Caco-2 (cell line): ENCODE measurements around the gene NIT1. TPM values are rescaled to one million over a fixed set of nuclear protein-coding genes. Genes with fewer than 3 reads are reported as not detected.

ENCODE experiments used
- BruUV-seq: library from RNA; stranded (reverse); fragments of 400-500 nt; replicated peaks from 2 replicates; lab custom pipeline; 2021; lab: Mats Ljungman, UMichigan
- CTCF ChIA-PET: fragments of 300-600 bp; sonication (Branson Sonifier 250); formaldehyde crosslinking; loops from one replicate; lab custom pipeline; 2022; ENCODE audit warnings: antibody characterized with exemption; lab: Charles Lee
- POLR2A ChIA-PET: fragments of 300-600 bp; sonication (Branson Sonifier 250); formaldehyde crosslinking; loops from one replicate; lab custom pipeline; 2022; ENCODE audit warnings: antibody characterized with exemption; lab: Charles Lee
- DNase-seq, 2 experiments: peaks; one replicate each; pipeline versions ENCODE4 v3.0.0 to v3.0.0-alpha.2; 2020 to 2022
- H3K27me3 ChIP-seq: replicated peaks from 2 replicates; pipeline ENCODE4 v1.6.0; 2011; ENCODE audit warnings: low read length; ENCODE audit not compliant: control insufficient read depth, insufficient read depth
- H3K36me3 ChIP-seq: 2 replicates; pipeline ENCODE4 v1.5.1; 2011; ENCODE audit warnings: low read length; ENCODE audit not compliant: control insufficient read depth, insufficient read depth
- H3K4me1 ChIP-seq: fragments of 250-450 bp; sonication (Bioruptor Pico); 2 replicates; pipeline ENCODE4 v1.5.1; 2020; ENCODE audit warnings: mild to moderate bottlenecking
- H3K4me3 ChIP-seq: 2 replicates; pipeline ENCODE4 v1.5.1; 2011; ENCODE audit warnings: low read depth, mild to moderate bottlenecking, control low read depth, low read length
- H3K9me3 ChIP-seq: fragments of 250-450 bp; sonication (Bioruptor Pico); 2 replicates; pipeline ENCODE4 v1.5.1; 2020; ENCODE audit warnings: mild to moderate bottlenecking, moderate library complexity
- H3K27ac Mint-ChIP-seq: one replicate; pipeline ENCODE4 v1.8.0; 2022; ENCODE audit warnings: mixed read lengths; ENCODE audit not compliant: unreplicated experiment
- H3K27me3 Mint-ChIP-seq: one replicate; pipeline ENCODE4 v1.8.0; 2022; ENCODE audit warnings: mixed read lengths; ENCODE audit not compliant: insufficient read depth, unreplicated experiment
- H3K36me3 Mint-ChIP-seq: one replicate; pipeline ENCODE4 v1.8.0; 2022; ENCODE audit warnings: mild to moderate bottlenecking, mixed read lengths; ENCODE audit not compliant: insufficient read depth, unreplicated experiment
- H3K4me1 Mint-ChIP-seq: one replicate; pipeline ENCODE4 v1.8.0; 2022; ENCODE audit warnings: low read depth, mixed read lengths; ENCODE audit not compliant: unreplicated experiment
- H3K4me3 Mint-ChIP-seq: one replicate; pipeline ENCODE4 v1.8.0; 2022; ENCODE audit warnings: mild to moderate bottlenecking, moderate library complexity, mixed read lengths; ENCODE audit not compliant: unreplicated experiment
- H3K9me3 Mint-ChIP-seq: one replicate; pipeline ENCODE4 v1.8.0; 2022; ENCODE audit warnings: mixed read lengths; ENCODE audit not compliant: unreplicated experiment
- CTCF ChIP-seq, 2 experiments: fragments of 200-600 bp in 1 of 2; IDR thresholded peaks; 1 replicate in 1 of 2; 2 replicates in 1 of 2; pipeline versions ENCODE4 v1.5.1 to v1.8.0; 2011 to 2022; ENCODE audit warnings: antibody characterized with exemption in 1 of 2, control low read depth in 1 of 2, inconsistent platforms in 1 of 2, low read depth in 1 of 2, low read length in 1 of 2, mild to moderate bottlenecking in 1 of 2, moderate library complexity in 1 of 2; ENCODE audit not compliant: insufficient read depth in 1 of 2, severe bottlenecking in 1 of 2, unreplicated experiment in 1 of 2
- intact Hi-C: fragments of 100-400 bp; cut with micrococcal nuclease; formaldehyde crosslinking; loops from one replicate; pipeline ENCODE4 v1.10.0; 2022; ENCODE audit not compliant: unreplicated experiment
- total RNA-seq: library from RNA; stranded (reverse); gene quantifications from 2 replicates; pipeline ENCODE4 v1.2.3, GENCODE V29; 2022

NIT1 gene
- total RNA-seq, 1 experiment from 2014 or later = 42.1 TPM

GRCh38 chr1:161079436-161080110 is 38.3 kb upstream of the NIT1 start:
- Mint-ChIP-seq H3K36me3 (peaks cover 7% of the 10 kb centered on the region), H3K27ac (no peak overlapping the region), H3K27me3 (no peaks in the 10 kb centered on the region), H3K9me3 (no peaks in the 10 kb centered on the region), H3K4me1 (peaks cover 28% of the 10 kb centered on the region), H3K4me3 (no peak overlapping the region)
- intact Hi-C loops = no loop called here
- DNase-seq = no peak
- no TSS peak for BruUV-seq
- Histone ChIP-seq H3K4me3 (no peak overlapping the region), H3K4me1 (peaks cover 34% of the 10 kb centered on the region), H3K36me3 (no peaks in the 10 kb centered on the region), H3K27me3 (no peaks in the 10 kb centered on the region), H3K9me3 (no peaks in the 10 kb centered on the region)
- ChIA-PET POLR2A (no interaction called here), CTCF (interaction anchor here (1.2 kb wide), 1 partner anchor 14 kb away, joined by 6 read pairs; no protein-coding TSS in a partner anchor)
- TF ChIP-seq CTCF (IDR thresholded peaks at IDR 0.05; ENCODE audit: insufficient read depth in 1 of 2, low read depth in 1 of 2, low read length in 1 of 2, severe bottlenecking in 1 of 2, unreplicated experiment in 1 of 2) = no peak

GRCh38 chr1:161080441-161081405 is 37.2 kb upstream of the NIT1 start:
- no peak overlapping the region for H3K4me3 Mint-ChIP-seq
- H3K4me1 Mint-ChIP-seq = peaks cover 37% of the 10 kb centered on the region
- intact Hi-C loops = no loop called here
- H3K4me3 ChIP-seq = no peak overlapping the region
- H3K4me1 ChIP-seq = peaks cover 43% of the 10 kb centered on the region
- DNase-seq = no peak
- no peaks in the 10 kb centered on the region for H3K9me3 Mint-ChIP-seq
- H3K27me3 Mint-ChIP-seq = no peaks in the 10 kb centered on the region
- no peaks in the 10 kb centered on the region for H3K9me3 ChIP-seq
- POLR2A ChIA-PET = no interaction called here
- CTCF ChIA-PET = interaction anchor here (1.2 kb wide), 1 partner anchor 13 kb away, joined by 6 read pairs; no protein-coding TSS in a partner anchor
- BruUV-seq = no TSS peak
- TF ChIP-seq CTCF (IDR thresholded peaks at IDR 0.05; ENCODE audit: insufficient read depth in 1 of 2, low read depth in 1 of 2, low read length in 1 of 2, severe bottlenecking in 1 of 2, unreplicated experiment in 1 of 2) = no peak
- H3K36me3 Mint-ChIP-seq = peaks cover 7% of the 10 kb centered on the region
- no peak overlapping the region for H3K27ac Mint-ChIP-seq
- H3K36me3 ChIP-seq = no peaks in the 10 kb centered on the region
- H3K27me3 ChIP-seq = no peaks in the 10 kb centered on the region

- no peak for DNase-seq
- no peaks in the 10 kb centered on the region for H3K9me3 Mint-ChIP-seq
- Histone ChIP-seq H3K9me3 (no peaks in the 10 kb centered on the region), H3K4me1 (peaks cover 43% of the 10 kb centered on the region), H3K4me3 (no peak overlapping the region), H3K27me3 (no peaks in the 10 kb centered on the region), H3K36me3 (no peaks in the 10 kb centered on the region)
- TF ChIP-seq CTCF (IDR thresholded peaks at IDR 0.05; ENCODE audit: insufficient read depth in 1 of 2, low read depth in 1 of 2, low read length in 1 of 2, severe bottlenecking in 1 of 2, unreplicated experiment in 1 of 2) = no peak
- ChIA-PET CTCF (no interaction called here), POLR2A (no interaction called here)
- H3K27me3 Mint-ChIP-seq = no peaks in the 10 kb centered on the region
- BruUV-seq = no TSS peak
- H3K36me3 Mint-ChIP-seq = peaks cover 7% of the 10 kb centered on the region
- H3K4me3 Mint-ChIP-seq = no peak overlapping the region
- H3K27ac Mint-ChIP-seq = no peak overlapping the region
- H3K4me1 Mint-ChIP-seq = peaks cover 37% of the 10 kb centered on the region
- intact Hi-C loops = no loop called here
These were observed 36.4 kb upstream of the NIT1 start for GRCh38 chr1:161081519-161081918.
